Kasumi-1 (cell line): ENCODE data around the gene NOP53.

Source experiments
- DNase-seq, 2 experiments: peaks; one replicate each; lab custom pipeline; 2025; lab: John Stamatoyannopoulos, UW

The NOP53 gene

GRCh38 chr19:47805313-47805712, 60.0 kb downstream of the NOP53 start:
- no peak for DNase-seq

DNA sequence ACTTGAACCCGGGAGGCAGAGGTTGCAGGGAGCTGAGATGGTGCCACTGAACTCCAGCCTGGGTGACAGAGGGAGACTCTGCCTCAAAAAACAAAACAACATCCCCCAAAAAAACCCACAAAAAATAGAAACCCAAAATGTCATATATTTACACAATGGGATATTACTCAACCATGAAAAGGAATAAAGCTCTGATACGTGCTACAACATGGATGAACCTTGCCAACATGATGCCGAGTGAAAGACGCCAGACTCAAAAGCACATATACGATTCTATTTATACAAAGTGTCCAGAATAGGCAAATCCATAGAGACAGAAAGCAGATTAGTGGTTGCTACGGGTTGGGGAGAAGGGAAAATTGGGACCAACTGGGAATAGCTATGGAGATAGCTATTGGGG, 61.1 kb downstream of the NOP53 start:
- DNase-seq = no peak
